ENCODE data around the gene NPAS1. TPM values are rescaled to one million over a fixed set of nuclear protein-coding genes. Genes with fewer than 3 reads are reported as not detected.

The NPAS1 gene
- total and polyA plus RNA-seq, 2 of the 8 experiments (the other 6 are each of a cell fraction or from before 2014, with no cell fraction given), result 9.9 to 13.9 TPM

- TF ChIP-seq CTCF (IDR thresholded peaks at IDR 0.05; ENCODE audit: control extremely low read depth in 1 of 3, insufficient read depth in 1 of 3, low read depth in 1 of 3, low read length in 3 of 3), result no peak
- TF ChIP-seq RFX5 (IDR thresholded peaks at IDR 0.05; ENCODE audit: borderline replicate concordance, low read depth, low read length), result no peak
- TF ChIP-seq KDM4A (IDR thresholded peaks at IDR 0.05; ENCODE audit: low read depth, low read length, severe bottlenecking), result no peak
- no peak for TF ChIP-seq NANOG (IDR thresholded peaks at IDR 0.05; ENCODE audit: insufficient read depth, low read depth, low read length, poor library complexity, severe bottlenecking)
These were observed 20.3 kb upstream of the NPAS1 start (continued) for GRCh38 chr19:46999377-46999776.
